22Rv1 (cell line): ENCODE measurements around the gene AK9.
"Not testable (repeated sequence)": the region's sequence is repeated elsewhere in the genome, so short reads cannot be mapped to it uniquely, and the experiment has no call there.

Experiments used
- H3K27ac ChIP-seq: fragments of 450-650 bp; 2 replicates; pipeline ENCODE4 v1.5.1; 2017
- CTCF ChIP-seq: fragments of 450-650 bp; IDR thresholded peaks from 2 replicates; pipeline ENCODE4 v1.5.1; 2017; ENCODE audit warnings: mild to moderate bottlenecking
- ZFX ChIP-seq: fragments of 450-650 bp; IDR thresholded peaks from 2 replicates; pipeline ENCODE4 v1.6.1; 2017; ENCODE audit warnings: antibody characterized with exemption, borderline replicate concordance

Gene AK9

DNA sequence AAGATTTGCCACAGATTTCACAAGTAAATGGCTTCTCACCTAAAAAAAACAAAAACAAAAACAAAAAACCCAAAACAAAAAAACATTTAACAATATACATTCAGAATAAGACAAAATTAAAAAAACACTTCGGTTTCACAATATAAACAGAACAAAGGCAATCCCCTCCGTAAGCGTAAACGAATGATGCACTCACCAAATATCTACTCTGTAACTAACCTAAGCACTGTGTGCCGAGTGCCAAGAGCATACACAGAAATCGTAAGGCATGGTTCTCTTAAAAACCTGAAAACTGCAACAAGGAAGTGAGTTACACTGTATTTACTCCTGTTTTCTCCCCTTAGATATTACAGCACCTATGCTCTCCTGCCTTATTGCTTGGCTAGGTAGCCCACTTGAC, 223.3 kb downstream of the AK9 start:
- TF ChIP-seq CTCF = no peak
- TF ChIP-seq ZFX = no peak
- H3K27ac ChIP-seq = no peak overlapping the region

DNA sequence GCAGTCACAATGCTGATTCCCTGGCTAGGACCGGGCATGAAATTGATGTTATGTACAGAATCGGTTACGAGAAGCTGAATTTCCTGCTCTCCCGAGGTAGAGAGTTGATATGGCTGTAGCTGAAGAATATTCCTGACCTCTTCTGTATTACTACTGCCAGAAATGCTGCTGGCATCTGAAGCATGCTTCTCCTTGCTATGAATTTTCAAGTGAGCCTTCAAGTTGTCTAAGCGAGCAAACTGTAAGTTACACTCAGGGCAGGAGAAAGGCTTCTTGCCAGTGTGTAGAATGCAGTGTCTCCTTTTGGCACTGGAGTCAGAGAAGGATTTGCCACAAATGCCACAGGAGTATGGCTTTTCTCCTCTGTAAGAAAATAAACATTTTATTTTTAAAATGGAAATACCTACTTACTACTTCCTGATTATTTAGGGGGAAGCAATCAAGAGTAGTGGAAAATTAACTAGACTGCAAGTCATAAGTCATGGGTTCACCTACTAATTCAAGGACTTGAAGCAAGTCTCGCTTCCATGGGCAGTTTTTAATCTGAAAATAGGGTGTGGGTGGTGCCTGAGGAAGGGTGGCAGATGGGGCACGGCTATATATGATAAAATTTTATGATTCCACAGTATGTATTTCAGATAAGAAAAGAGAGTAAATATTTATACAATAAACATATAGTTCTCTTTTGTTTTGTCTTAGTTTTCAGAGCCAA, 224.6 kb downstream of the AK9 start:
- no peak overlapping the region for H3K27ac ChIP-seq
- TF ChIP-seq ZFX (no peak), CTCF (no peak)

DNA sequence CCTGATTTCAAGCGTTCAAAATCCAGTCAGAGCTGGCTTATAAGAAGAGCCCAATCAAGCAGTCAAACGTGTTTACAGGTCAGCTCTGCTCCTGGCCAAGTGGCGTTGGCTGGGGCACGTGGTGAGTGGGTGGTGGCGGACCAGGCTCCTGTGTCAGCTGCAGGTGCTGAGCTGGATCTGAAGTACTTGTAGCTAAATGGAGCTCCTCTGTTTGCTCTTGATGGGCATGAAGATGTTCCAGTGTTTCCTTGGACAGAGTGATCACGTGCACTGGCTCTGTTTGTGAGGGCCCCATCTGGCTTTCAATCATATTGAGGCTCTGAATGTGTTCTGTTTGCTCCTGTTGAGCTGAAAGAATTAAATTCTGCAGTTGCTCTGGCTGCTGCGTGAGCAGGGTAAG, 225.2 kb downstream of the AK9 start:
- H3K27ac ChIP-seq = no peak overlapping the region
- TF ChIP-seq ZFX (no peak), CTCF (no peak)

DNA sequence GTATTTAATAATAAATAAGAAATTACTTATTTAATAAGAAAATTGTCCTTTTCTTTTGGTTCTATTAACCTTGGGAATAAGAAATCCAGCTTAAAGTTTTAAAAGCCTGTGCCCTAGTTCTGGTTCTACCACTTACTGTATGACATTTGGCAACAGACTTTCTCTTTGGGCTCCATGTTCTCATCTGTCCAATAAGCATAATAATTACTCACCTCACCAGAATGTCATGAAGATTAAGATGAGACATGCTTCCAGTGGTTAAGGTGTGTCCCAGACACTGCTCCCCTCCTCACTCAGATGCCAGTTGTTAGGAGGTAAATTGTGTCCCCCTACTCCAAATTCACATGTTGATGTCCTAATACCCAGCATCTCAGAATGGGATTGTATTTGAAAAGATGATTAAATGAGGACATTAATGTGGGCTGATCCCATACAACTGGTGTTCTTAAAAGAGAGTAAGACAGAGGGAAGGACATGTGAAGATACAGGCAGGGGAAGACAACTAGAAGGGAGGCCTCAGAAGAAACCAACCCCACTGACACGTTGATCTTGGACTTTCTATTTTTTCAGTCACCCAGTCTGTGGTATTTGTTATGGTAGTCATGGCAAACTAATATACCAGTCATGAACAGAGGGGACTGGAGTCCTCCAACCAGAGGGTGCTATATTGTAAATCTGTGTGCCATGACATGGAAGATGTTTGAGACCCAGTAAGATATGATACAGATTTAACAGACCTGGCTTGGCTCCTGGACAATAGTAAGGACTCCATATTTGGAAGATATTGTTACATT, 229.1 kb downstream of the AK9 start:
- TF ChIP-seq ZFX = no peak
- TF ChIP-seq CTCF = no peak
- no peak overlapping the region for H3K27ac ChIP-seq

DNA sequence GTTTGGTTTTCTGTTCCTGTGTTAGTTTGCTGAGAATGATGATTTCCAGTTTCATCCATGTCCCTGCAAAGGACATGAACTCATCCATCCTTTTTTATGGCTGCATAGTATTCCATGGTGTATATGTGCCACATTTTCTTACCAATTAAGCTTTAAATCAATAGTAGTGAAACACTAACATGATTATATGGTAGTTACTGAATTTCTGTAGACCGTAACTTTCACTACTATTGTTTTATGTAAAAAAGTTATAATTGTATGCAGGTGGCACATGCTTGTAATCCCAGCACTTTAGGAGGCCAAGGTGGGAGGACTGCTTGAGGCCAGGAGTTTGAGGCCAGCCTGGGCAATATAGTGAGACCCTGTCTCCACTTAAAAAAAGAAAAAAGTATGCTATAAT, 229.8 kb downstream of the AK9 start:
- H3K27ac ChIP-seq = not testable (repeated sequence)

- H3K27ac ChIP-seq = no peak overlapping the region
- no peak for TF ChIP-seq CTCF
- TF ChIP-seq ZFX = no peak
Observed at GRCh38 chr6:109460161-109460829, 230.7 kb downstream of the AK9 start.

DNA sequence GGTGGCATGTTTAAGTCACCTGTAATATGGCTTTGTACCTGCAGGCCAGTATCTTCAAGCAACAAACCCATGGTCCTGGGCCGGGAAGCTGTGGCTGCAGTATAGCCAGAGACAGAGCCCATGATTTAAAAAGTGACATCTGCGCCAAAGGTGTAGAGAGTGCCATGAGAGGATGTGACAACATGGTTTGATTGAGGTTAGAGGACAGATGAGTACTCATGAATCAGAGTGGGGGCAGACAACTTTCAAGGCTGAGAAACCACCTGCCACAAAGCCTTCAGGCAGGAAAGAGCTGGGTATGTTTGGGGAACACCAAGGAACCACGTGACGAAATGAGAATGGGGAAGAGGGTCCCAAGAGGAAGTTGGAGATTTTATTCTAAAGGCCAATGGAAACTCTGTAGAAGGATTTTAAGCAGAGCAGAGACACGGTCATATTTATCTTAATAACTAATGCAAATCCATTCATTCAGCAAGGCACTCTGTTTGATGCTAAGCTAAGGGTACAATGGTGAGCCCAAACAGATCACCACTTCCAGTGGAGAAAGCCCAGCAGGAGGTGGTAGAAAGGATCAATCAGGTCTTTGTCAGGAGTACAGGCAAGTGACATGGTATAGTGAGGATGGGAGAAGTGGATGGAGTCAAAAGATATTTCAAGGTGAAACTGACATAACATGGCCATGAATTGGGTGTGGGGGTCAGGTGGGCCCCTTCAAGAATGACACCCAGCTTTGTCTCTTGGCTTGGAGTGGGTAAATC, 232.0 kb downstream of the AK9 start:
- no peak for TF ChIP-seq ZFX
- TF ChIP-seq CTCF = no peak
- H3K27ac ChIP-seq = no peak overlapping the region
